GM03348 (cell line): ENCODE results near the gene RGS12.

Experiments
- DNase-seq: peaks from one replicate; pipeline ENCODE4 v3.0.0; 2012; ENCODE audit warnings: low spot score

RGS12 gene

GRCh38 chr4:3292571-3293400, at the start of gene RGS12:
RGS12 (plus strand) TSS chr4:3293021; CDS start chr4:3316171, 23,150 bp downstream.
- peak; percentile 100 for DNase-seq

DNA sequence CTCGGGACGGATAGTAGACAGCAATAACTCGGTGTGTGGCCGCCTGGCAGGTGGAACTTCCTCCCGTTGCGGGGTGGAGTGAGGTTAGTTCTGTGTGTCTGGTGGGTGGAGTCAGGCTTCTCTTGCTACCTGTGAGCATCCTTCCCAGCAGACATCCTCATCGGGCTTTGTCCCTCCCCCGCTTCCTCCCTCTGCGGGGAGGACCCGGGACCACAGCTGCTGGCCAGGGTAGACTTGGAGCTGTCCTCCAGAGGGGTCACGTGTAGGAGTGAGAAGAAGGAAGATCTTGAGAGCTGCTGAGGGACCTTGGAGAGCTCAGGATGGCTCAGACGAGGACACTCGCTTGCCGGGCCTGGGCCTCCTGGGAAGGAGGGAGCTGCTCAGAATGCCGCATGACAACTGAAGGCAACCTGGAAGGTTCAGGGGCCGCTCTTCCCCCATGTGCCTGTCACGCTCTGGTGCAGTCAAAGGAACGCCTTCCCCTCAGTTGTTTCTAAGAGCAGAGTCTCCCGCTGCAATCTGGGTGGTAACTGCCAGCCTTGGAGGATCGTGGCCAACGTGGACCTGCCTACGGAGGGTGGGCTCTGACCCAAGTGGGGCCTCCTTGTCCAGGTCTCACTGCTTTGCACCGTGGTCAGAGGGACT, 49.6 kb upstream of the RGS12 start:
- DNase-seq = no peak

GRCh38 chr4:3244002-3244401, 48.8 kb upstream of the RGS12 start:
- DNase-seq = no peak

DNA sequence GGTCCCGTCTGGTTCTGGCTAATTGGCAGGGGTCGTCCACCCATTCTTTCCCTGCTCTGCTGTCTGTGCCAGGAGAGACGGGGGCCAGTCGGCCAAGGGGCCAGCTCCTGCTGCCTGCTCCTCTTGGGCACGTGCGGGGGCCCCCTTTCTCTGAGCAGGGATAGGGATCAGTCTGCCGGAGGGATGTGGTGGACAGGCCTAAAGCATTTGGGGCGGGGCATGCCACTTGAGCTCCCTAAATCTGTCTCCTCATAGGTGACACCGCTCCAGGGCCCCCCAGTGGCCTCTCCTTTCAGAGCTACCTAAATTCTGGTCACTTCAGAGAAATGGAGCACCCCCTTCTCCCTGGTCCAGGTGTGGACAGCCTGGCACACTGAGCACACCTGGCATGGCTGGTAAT, 48.1 kb upstream of the RGS12 start:
- DNase-seq = no peak

GRCh38 chr4:3245676-3246075, 47.1 kb upstream of the RGS12 start:
- no peak for DNase-seq

- DNase-seq = no peak
Measured at GRCh38 chr4:3246458-3247398, 46.1 kb upstream of the RGS12 start.

DNA sequence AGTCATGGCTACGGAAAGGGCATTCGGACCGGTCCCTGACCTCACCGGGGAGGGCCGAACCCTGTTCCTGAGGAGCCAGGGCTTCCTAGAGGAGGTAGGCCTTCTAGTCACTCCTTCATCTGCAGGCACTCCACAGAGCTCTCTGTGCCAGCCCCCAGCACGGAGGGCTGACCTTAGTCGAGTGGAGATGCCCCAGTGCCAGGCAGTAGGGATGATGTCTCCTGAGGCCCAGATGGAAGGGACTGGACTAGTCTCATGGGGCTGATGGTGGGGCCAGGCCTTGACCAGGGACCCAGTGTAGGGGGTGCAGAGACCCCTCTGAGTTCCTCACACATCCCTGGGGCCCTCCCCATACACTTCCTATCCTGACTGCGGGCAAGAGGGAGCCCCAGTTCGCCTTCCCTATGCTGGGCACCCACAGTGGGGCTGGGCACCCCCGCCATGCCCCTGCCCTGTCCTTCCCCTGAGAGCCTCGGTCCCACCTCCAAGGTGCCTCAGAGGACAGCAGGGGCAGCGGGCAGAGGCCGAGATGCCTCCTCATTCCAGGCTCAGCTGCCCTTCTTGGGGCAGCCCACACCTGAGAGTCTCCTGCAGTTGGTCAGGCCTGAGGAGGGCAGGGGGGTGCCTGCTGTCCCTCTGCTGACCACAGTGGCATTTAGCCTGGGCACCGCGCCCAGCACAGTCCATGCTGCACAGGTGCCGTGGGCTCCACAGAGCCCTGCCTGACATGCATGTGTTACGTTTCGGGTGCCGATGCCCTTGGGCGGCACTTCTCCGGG, 45.2 kb upstream of the RGS12 start:
- no peak for DNase-seq

DNA sequence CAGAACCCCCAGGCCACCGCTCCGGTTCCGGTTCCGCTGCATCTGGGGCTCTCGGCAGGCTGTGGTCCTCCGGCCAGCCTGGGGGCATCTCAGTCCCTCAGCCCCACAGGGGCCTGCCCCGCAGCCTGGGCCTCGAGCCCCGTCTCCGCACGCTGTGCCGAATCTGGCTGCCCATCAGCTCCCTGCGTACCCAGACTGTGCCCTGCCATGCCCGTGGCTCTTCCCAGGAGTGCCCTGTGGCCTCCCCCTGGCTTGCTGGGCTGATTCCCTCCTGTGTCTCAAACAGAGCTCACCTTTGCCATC, 44.7 kb upstream of the RGS12 start:
- no peak for DNase-seq

GRCh38 chr4:3248811-3249661, 43.8 kb upstream of the RGS12 start, which contains the start of gene MSANTD1:
MSANTD1 (plus strand) TSS chr4:3249159; CDS start chr4:3249223, 64 bp downstream.
- no peak for DNase-seq

DNA sequence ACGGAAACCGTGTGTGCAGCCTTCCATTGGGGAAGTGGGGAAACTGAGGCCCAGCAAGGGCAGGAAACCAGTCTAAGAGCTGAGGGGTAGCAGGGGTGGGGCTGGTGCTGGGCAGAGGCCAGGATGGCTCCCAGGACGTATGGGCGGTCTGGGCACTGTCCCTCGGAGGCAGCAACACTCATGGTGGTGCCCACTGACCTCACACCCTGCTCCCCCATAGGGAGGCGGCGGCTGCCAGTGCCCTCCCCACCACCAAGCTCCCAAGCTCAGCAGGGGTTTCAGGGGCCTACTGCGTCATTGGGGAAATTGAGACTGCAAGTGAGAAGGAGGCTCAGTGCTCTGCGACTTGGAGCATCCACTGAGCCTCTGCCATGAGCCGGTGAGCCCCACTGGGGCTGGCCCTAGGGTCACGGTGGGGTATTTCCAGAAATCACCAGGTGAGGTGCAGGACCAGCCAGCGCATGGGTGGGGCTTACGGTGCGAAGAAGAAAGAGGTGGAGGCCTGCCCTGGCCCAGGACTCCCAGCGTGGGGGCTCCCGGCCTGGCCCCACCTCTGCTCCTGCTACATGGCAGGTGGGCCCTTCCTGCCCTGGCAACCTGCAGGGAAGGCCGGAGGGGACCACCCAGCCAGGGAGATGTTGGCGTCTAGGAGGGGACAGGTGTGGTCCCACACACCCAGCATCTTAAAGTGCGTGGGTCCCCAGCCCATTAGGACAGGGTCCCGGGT, 42.9 kb upstream of the RGS12 start:
- no peak for DNase-seq

DNA sequence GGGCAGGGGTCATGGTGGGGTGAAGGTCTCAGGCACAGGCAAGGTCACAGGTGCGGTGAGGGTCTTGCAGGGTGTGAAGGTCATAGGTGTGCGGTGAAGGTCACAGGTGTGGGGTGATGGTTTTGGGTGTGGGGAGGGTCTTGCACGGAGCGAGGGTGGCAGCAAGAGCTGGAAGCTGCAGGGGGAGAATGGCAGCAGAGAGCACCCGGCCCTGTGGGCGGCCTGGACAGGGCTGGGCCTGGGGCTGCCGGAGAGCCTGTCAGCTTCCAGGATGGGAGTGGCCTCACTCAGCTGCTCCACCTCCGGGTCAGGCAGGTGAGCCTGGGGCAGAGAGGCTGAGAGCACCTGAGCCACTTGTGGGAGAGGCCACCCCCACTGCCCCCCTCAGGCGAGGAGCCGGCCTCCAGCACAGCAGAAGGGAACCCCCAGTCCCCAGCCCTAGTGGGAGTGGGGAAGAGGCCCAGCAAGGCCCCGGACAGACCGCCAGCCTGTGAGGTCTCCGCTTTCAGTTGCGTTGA, 42.3 kb upstream of the RGS12 start:
- DNase-seq = no peak

DNA sequence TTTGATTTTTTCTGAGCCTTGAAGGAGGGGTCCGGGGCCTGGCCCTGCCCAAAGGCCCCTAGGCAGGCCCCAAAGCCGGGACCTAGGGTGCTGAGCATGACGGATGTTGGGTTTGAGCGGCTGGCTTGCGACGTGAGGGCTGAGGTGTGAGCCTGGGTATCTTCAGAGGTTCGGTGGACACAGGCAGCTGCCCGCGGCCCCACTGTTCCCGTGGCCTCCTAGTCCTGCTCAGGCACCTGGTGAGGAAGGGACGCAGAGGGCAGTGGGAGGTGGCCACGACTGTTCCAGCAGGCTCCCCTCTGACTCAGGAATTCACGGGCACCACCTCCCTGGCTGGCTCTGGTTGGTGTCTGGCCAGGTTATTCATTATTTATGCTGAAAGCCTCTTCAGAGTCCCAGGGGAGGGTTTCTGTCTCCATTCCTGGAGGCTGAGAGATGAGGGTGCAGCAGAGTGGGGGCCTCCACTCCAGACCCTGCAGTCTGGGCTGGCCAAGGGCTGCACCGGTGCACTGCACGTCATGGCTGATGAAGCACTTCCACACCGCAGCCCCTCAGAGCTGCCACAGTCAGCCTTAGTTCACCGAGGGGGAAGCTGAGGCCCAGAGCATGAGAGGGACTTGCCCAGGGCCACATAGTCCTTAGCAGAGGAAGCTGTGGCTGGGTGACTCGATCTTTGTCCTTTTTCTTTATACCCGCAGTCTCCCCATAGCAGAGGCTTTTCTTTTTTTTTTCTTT, 41.7 kb upstream of the RGS12 start:
- no peak for DNase-seq

- DNase-seq = no peak
Measured at GRCh38 chr4:3251691-3252479, 40.9 kb upstream of the RGS12 start.

GRCh38 chr4:3252480-3252828, 40.4 kb upstream of the RGS12 start:
- no peak for DNase-seq

DNA sequence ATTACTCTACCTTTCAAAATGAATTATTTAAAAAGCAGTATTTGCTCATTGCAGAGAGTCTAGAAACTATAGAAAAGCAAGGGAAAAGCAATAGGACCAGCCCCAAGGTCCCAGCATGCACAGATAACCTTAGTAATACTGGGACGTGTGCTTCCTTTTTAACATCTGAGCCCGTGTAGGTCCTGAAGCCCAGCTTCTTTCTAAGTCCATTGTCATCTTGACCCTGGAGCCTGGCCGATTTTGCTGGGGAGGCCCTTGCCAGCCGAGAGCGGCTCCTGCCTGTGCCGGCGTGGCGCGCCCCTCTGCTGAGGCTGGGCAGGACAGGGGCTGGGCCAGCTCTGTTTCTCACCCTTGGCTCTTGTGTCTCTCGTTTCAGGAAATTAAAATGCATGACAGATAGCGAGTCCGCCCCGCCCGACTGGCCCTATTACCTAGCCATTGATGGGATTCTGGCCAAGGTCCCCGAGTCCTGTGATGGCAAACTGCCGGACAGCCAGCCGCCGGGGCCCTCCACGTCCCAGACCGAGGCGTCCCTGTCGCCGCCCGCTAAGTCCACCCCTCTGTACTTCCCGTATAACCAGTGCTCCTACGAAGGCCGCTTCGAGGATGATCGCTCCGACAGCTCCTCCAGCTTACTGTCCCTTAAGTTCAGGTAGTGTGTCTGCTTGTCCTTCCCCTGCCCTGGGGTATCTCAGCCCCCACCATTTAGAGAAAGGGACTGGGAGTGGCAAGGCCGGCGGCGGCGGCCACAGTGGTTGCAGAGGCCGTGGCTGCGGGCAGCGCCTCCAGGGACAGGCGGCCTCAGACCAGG, 39.8 kb upstream of the RGS12 start:
- no peak for DNase-seq

DNA sequence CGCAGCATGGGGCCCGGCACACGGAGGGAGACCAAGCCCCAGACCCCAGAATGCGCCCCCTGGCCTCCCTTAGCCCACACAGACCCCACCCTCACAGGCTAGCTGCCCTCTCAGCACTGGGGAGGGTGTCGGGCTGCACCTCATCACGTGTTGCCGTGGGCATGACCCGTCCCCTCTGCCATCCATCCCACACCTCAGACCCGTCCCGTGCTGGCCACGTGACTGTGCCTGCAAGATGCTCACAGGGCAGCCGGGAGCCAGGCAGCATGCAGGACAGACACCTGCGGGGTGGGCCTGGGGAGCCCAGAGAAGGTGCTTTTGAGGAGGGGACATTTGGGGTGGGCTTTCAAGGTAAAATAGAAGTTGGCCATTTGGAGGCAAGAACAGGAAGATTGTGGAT, 39.0 kb upstream of the RGS12 start:
- no peak for DNase-seq

GRCh38 chr4:3254302-3255131, 38.3 kb upstream of the RGS12 start:
- no peak for DNase-seq
